ENCODE measurements around the gene OR2AT4. TPM values are rescaled to one million over a fixed set of nuclear protein-coding genes. Genes with fewer than 3 reads are reported as not detected.
A peak's percentile ranks its signal among the peaks of the same experiment; 100 is the strongest.
"Not testable (repeated sequence)": the region's sequence is repeated elsewhere in the genome, so short reads cannot be mapped to it uniquely, and the experiment has no call there.

The OR2AT4 gene
- total and polyA plus RNA-seq, 2 experiments from 2014 or later: not detected

GRCh38 chr11:75112200-75112599 is 15.5 kb upstream of the OR2AT4 start:
- H3K4me3 ChIP-seq: no peak overlapping the region
- H3K9me3 ChIP-seq (ENCODE audit: low read depth): no peaks in the 10 kb centered on the region
- no peaks in the 10 kb centered on the region for H3K4me1 ChIP-seq (ENCODE audit: low read depth)
- no peak for DNase-seq (ENCODE audit: low read depth in 1 of 2, low spot score in 1 of 2)
- H3K36me3 ChIP-seq: no peaks in the 10 kb centered on the region
- no peaks in the 10 kb centered on the region for H3K27me3 ChIP-seq
- no peak overlapping the region for H3K27ac ChIP-seq
- no peak for TF ChIP-seq CTCF (IDR thresholded peaks at IDR 0.05; ENCODE audit: low read depth, low read length)

GRCh38 chr11:75107187-75107586 is 10.5 kb upstream of the OR2AT4 start:
- DNase-seq (ENCODE audit: low read depth in 1 of 2, low spot score in 1 of 2): peak in 1 of 2 donors; percentile 28
- Histone ChIP-seq H3K27ac (no peak overlapping the region), H3K9me3 (ENCODE audit: low read depth) (no peaks in the 10 kb centered on the region)

GRCh38 chr11:75105967-75106681 is 9.4 kb upstream of the OR2AT4 start:
- DNase-seq (ENCODE audit: low read depth in 1 of 2, low spot score in 1 of 2); H3K27me3 ChIP-seq: not testable (repeated sequence)

More at GRCh38 chr11:75107187-75107586, 10.5 kb upstream of the OR2AT4 start:
- TF ChIP-seq CTCF (IDR thresholded peaks at IDR 0.05; ENCODE audit: low read depth, low read length): no peak
- Histone ChIP-seq H3K4me1 (ENCODE audit: low read depth) (no peaks in the 10 kb centered on the region), H3K27me3 (no peaks in the 10 kb centered on the region), H3K36me3 (no peaks in the 10 kb centered on the region), H3K4me3 (no peak overlapping the region)

GRCh38 chr11:75105462-75105925 is 8.8 kb upstream of the OR2AT4 start:
- H3K36me3 ChIP-seq: no peaks in the 10 kb centered on the region
- peak in 1 of 2 donors; percentile 5 for DNase-seq (ENCODE audit: low read depth in 1 of 2, low spot score in 1 of 2)
- no peaks in the 10 kb centered on the region for H3K27me3 ChIP-seq
- no peak overlapping the region for H3K4me3 ChIP-seq
- no peaks in the 10 kb centered on the region for H3K9me3 ChIP-seq (ENCODE audit: low read depth)
- H3K27ac ChIP-seq: no peak overlapping the region
- H3K4me1 ChIP-seq (ENCODE audit: low read depth): no peaks in the 10 kb centered on the region
- no peak for TF ChIP-seq CTCF (IDR thresholded peaks at IDR 0.05; ENCODE audit: low read depth, low read length)

More at GRCh38 chr11:75105967-75106681, 9.4 kb upstream of the OR2AT4 start:
- H3K9me3 ChIP-seq (ENCODE audit: low read depth); H3K36me3 ChIP-seq; H3K4me3 ChIP-seq; H3K4me1 ChIP-seq (ENCODE audit: low read depth); H3K27ac ChIP-seq: not testable (repeated sequence)

GRCh38 chr11:75103380-75104026 is 6.8 kb upstream of the OR2AT4 start:
- TF ChIP-seq CTCF (IDR thresholded peaks at IDR 0.05; ENCODE audit: low read depth, low read length): no peak
- DNase-seq (ENCODE audit: low read depth in 1 of 2, low spot score in 1 of 2): peak in 1 of 2 donors; percentile 46
- H3K27me3 ChIP-seq: no peaks in the 10 kb centered on the region
- no peak overlapping the region for H3K27ac ChIP-seq
- H3K36me3 ChIP-seq: no peaks in the 10 kb centered on the region
- no peak overlapping the region for H3K4me3 ChIP-seq
- no peaks in the 10 kb centered on the region for H3K4me1 ChIP-seq (ENCODE audit: low read depth)
- H3K9me3 ChIP-seq (ENCODE audit: low read depth): no peaks in the 10 kb centered on the region
